GM12874 (cell line): ENCODE measurements around the gene SOX8.

Experiments
- CTCF ChIP-seq: IDR thresholded peaks from 2 replicates; pipeline ENCODE4 v1.5.1; 2011; ENCODE audit warnings: low read depth, mild to moderate bottlenecking, control low read depth, low read length, moderate library complexity; ENCODE audit not compliant: insufficient read depth

Gene SOX8

GRCh38 chr16:977081-977701 lies 4.4 kb upstream of the SOX8 start:
- TF ChIP-seq CTCF = no peak

GRCh38 chr16:977896-978295 lies 3.7 kb upstream of the SOX8 start:
- TF ChIP-seq CTCF = no peak

- TF ChIP-seq CTCF = no peak
These were observed 3.2 kb upstream of the SOX8 start for GRCh38 chr16:978403-978802.

- no peak for TF ChIP-seq CTCF
These were observed 2.4 kb upstream of the SOX8 start for GRCh38 chr16:979147-979546.

GRCh38 chr16:979859-980594 lies 1.5 kb upstream of the SOX8 start:
- no peak for TF ChIP-seq CTCF

- no peak for TF ChIP-seq CTCF
These were observed 1.0 kb upstream of the SOX8 start for GRCh38 chr16:980595-980854.

GRCh38 chr16:982145-983043 lies 824 bp downstream of the SOX8 start:
- no peak for TF ChIP-seq CTCF
